CD14-positive monocyte (primary cell): ENCODE results near the gene CD3D. TPM values are rescaled to one million over a fixed set of nuclear protein-coding genes. Genes with fewer than 3 reads are reported as not detected.

Experiments
- DNase-seq, 3 donors: peaks; one replicate each; pipeline ENCODE4 v3.0.0-alpha.2; 2011 to 2022
- H2AFZ ChIP-seq: 2 replicates; pipeline ENCODE4 v1.6.0; 2012; ENCODE audit warnings: mild to moderate bottlenecking, low read depth, low read length, inconsistent platforms; ENCODE audit not compliant: insufficient read depth, poor library complexity, severe bottlenecking
- H3K27ac ChIP-seq, 2 donors: 1 replicate in 1 of 2; 2 replicates in 1 of 2; pipeline ENCODE4 v1.5.1; 2012 to 2013; ENCODE audit warnings: low read length in 2 of 2, control low read depth in 1 of 2, inconsistent platforms in 1 of 2, low read depth in 1 of 2, mild to moderate bottlenecking in 1 of 2
- H3K27me3 ChIP-seq, 2 donors: one replicate each; pipeline versions ENCODE4 v1.6.0 to v1.6.1; 2011 to 2013; ENCODE audit warnings: low read length in 2 of 2; ENCODE audit not compliant: control insufficient read depth in 2 of 2, insufficient read depth in 2 of 2
- H3K36me3 ChIP-seq, 2 donors: replicated peaks in 1 of 2; 1 replicate in 1 of 2; 2 replicates in 1 of 2; pipeline versions ENCODE4 v1.5.1 to v1.6.1; 2012 to 2013; ENCODE audit warnings: low read length in 2 of 2, control low read depth in 1 of 2, inconsistent platforms in 1 of 2, mild to moderate bottlenecking in 1 of 2; ENCODE audit not compliant: insufficient read depth in 2 of 2, control insufficient read depth in 1 of 2
- H3K4me1 ChIP-seq, 2 donors: 1 replicate in 1 of 2; 2 replicates in 1 of 2; pipeline versions ENCODE4 v1.5.1 to v1.6.1; 2012 to 2013; ENCODE audit warnings: low read length in 2 of 2, control low read depth in 1 of 2, inconsistent platforms in 1 of 2, mild to moderate bottlenecking in 1 of 2, moderate library complexity in 1 of 2; ENCODE audit not compliant: insufficient read depth in 2 of 2, control insufficient read depth in 1 of 2
- H3K4me2 ChIP-seq: replicated peaks from 2 replicates; pipeline ENCODE3; 2012; ENCODE audit warnings: low read length, moderate library complexity, mild to moderate bottlenecking; ENCODE audit not compliant: poor library complexity, severe bottlenecking; ENCODE audit errors: extremely low read depth
- H3K4me3 ChIP-seq, 3 experiments: fragments of 200-600 bp in 1 of 3; sonication (generic) in 1 of 3; replicated peaks in 1 of 3; 1 replicate in 2 of 3; 2 replicates in 1 of 3; pipeline ENCODE4 v1.5.1; 2011 to 2013; ENCODE audit warnings: low read length in 3 of 3, mild to moderate bottlenecking in 3 of 3, control low read depth in 2 of 3, low read depth in 2 of 3, inconsistent platforms in 1 of 3, moderate library complexity in 1 of 3
- H3K79me2 ChIP-seq: 2 replicates; pipeline ENCODE4 v1.6.0; 2012; ENCODE audit warnings: mild to moderate bottlenecking, control low read depth, inconsistent platforms, low read length, moderate library complexity; ENCODE audit not compliant: insufficient read depth
- H3K9ac ChIP-seq: 2 replicates; pipeline ENCODE4 v1.6.0; 2017; ENCODE audit warnings: low read length, mild to moderate bottlenecking; ENCODE audit not compliant: insufficient read depth, poor library complexity, severe bottlenecking
- H3K9me3 ChIP-seq, 2 donors: replicated peaks in 1 of 2; 1 replicate in 1 of 2; 2 replicates in 1 of 2; pipeline versions ENCODE4 v1.5.1 to v1.6.1; 2012 to 2013; ENCODE audit warnings: low read length in 2 of 2, control low read depth in 1 of 2; ENCODE audit not compliant: control insufficient read depth in 1 of 2, insufficient read depth in 1 of 2
- H4K20me1 ChIP-seq: 2 replicates; pipeline ENCODE4 v1.6.0; 2012; ENCODE audit warnings: mild to moderate bottlenecking, low read length, control low read depth, moderate library complexity; ENCODE audit not compliant: insufficient read depth
- H3K27ac Mint-ChIP-seq, 7 donors: one replicate each; pipeline ENCODE4 v1.8.0; 2020; ENCODE audit warnings: mild to moderate bottlenecking in 7 of 7, mixed read lengths in 7 of 7, moderate library complexity in 6 of 7, inconsistent platforms in 2 of 7
- H3K27me3 Mint-ChIP-seq, 3 donors: one replicate each; pipeline ENCODE4 v1.8.0; 2021 to 2022; ENCODE audit warnings: low read depth in 3 of 3, mild to moderate bottlenecking in 3 of 3, mixed read lengths in 3 of 3, moderate library complexity in 3 of 3, inconsistent platforms in 1 of 3
- H3K36me3 Mint-ChIP-seq, 2 donors: one replicate each; pipeline ENCODE4 v1.8.0; 2020; ENCODE audit warnings: mixed read lengths in 2 of 2, inconsistent platforms in 1 of 2, mild to moderate bottlenecking in 1 of 2
- H3K4me1 Mint-ChIP-seq: one replicate; pipeline ENCODE4 v1.8.0; 2020; ENCODE audit warnings: mild to moderate bottlenecking, mixed read lengths
- H3K4me3 Mint-ChIP-seq, 2 donors: one replicate each; pipeline ENCODE4 v1.8.0; 2020; ENCODE audit warnings: mild to moderate bottlenecking in 2 of 2, mixed read lengths in 2 of 2, moderate library complexity in 1 of 2
- H3K9me3 Mint-ChIP-seq, 7 donors: one replicate each; pipeline ENCODE4 v1.8.0; 2020 to 2022; ENCODE audit warnings: mixed read lengths in 7 of 7, mild to moderate bottlenecking in 6 of 7, moderate library complexity in 6 of 7, inconsistent platforms in 2 of 7
- CTCF ChIP-seq: fragments of 200-600 bp; IDR thresholded peaks from one replicate; pipeline ENCODE4 v1.8.0; 2022; ENCODE audit warnings: antibody characterized with exemption, mild to moderate bottlenecking
- WGBS: methylation state at CpG from one replicate; pipeline ENCODE4 v1.1.5; 2013; ENCODE audit warnings: missing lambda C conversion rate; ENCODE audit not compliant: insufficient coverage; 5-methylcytosine and 5-hydroxymethylcytosine counted together
- intact Hi-C, 2 donors: fragments of 100-400 bp; cut with micrococcal nuclease; formaldehyde crosslinking; loops; one replicate each; pipeline versions ENCODE4 v1.15.0 to v1.15.1; 2023
- polyA plus RNA-seq, 3 donors: library from polyadenylated mRNA; depleted of rRNA in 1 of 3; unstranded in 2 of 3; stranded (reverse) in 1 of 3; fragments of 300-500 nt in 2 of 3; fragments of >200 nt in 1 of 3; fragmentation: Illumina TruSeq in 2 of 3; gene quantifications; 1 replicate in 2 of 3; 2 replicates in 1 of 3; pipeline ENCODE4 v1.2.3, GENCODE V29; 2012 to 2021

Gene CD3D
- polyA plus RNA-seq, 3 donors, result 2.2 to 3.1 TPM; not detected in 1

- H4K20me1 ChIP-seq, result no peaks in the 10 kb centered on the region
- H3K9ac ChIP-seq, result peak overlapping the region; percentile 55
- H3K27me3 Mint-ChIP-seq, result peaks cover 0 to 2% (median 2%) of the 10 kb centered on the region in 3 donors
- H3K4me2 ChIP-seq, result peak overlapping the region; percentile 77
- H3K27ac Mint-ChIP-seq, result peak overlapping the region; percentile 86 to 95 (median 93)
- peaks cover 0 to 1% of the 10 kb centered on the region in 2 donors for H3K36me3 Mint-ChIP-seq
- H3K9me3 Mint-ChIP-seq, result peaks cover 0 to 3% (median 3%) of the 10 kb centered on the region in 7 donors
- 100% methylated on average over 2 of the region's 9 CpGs for WGBS
- H3K4me1 Mint-ChIP-seq, result peaks cover 24% of the 10 kb centered on the region
- H3K9me3 ChIP-seq, result no peaks in the 10 kb centered on the region
- peak; percentile 81 to 92 (median 89) for DNase-seq
- peak overlapping the region; percentile 68 to 80 for H3K4me3 Mint-ChIP-seq
- H3K4me3 ChIP-seq, result peak overlapping the region; percentile 4 to 70 (median 49)
- no peaks in the 10 kb centered on the region for H3K27me3 ChIP-seq
- H3K27ac ChIP-seq, result peak overlapping the region; percentile 74 to 90
- no peak for TF ChIP-seq CTCF
- H3K36me3 ChIP-seq, result no peaks in the 10 kb centered on the region
- intact Hi-C loops, result loop anchor here (2.0 to 5.0 kb wide), 3 partner anchors 39 to 94 kb away; partner anchors contain the start of gene MPZL3 (in 1 of the 2)
- peak overlapping the region; percentile 73 for H2AFZ ChIP-seq
- H3K79me2 ChIP-seq, result no peaks in the 10 kb centered on the region
- H3K4me1 ChIP-seq, result peaks cover 14 to 20% of the 10 kb centered on the region in 2 donors
These were observed 50.9 kb downstream of the CD3D start for GRCh38 chr11:118291477-118292135.

- H3K36me3 Mint-ChIP-seq, result peaks cover 0 to 1% of the 10 kb centered on the region in 2 donors
- peaks cover 24% of the 10 kb centered on the region for H3K4me1 Mint-ChIP-seq
- H3K9me3 Mint-ChIP-seq, result peaks cover 0 to 3% (median 3%) of the 10 kb centered on the region in 7 donors
- Histone ChIP-seq H3K4me3 (peak overlapping the region; percentile 4 to 70 (median 48)), H3K27me3 (no peaks in the 10 kb centered on the region), H2AFZ (peak overlapping the region; percentile 73), H4K20me1 (no peaks in the 10 kb centered on the region), H3K27ac (peak overlapping the region; percentile 1 to 90), H3K9ac (peak overlapping the region; percentile 55), H3K79me2 (no peaks in the 10 kb centered on the region), H3K4me2 (peak overlapping the region; percentile 77), H3K9me3 (no peaks in the 10 kb centered on the region), H3K4me1 (peaks cover 14 to 20% of the 10 kb centered on the region in 2 donors), H3K36me3 (no peaks in the 10 kb centered on the region)
- peak; percentile 52 to 71 (median 63) for DNase-seq
- H3K4me3 Mint-ChIP-seq, result peak overlapping the region; percentile 0 to 80
- peak overlapping the region; percentile 86 to 95 (median 93) for H3K27ac Mint-ChIP-seq
- peak; percentile 60 for TF ChIP-seq CTCF
- intact Hi-C loops, result loop anchor here (5.0 kb wide), 2 partner anchors 39 to 94 kb away; partner anchors contain the start of gene MPZL3 (in 1 of the 2)
- 2% methylated on average over 7 of the region's 9 CpGs for WGBS
- peaks cover 0 to 2% (median 2%) of the 10 kb centered on the region in 3 donors for H3K27me3 Mint-ChIP-seq
These were observed 51.6 kb downstream of the CD3D start for GRCh38 chr11:118290923-118291322.
